GM12892 (cell line): Measurements from ENCODE around the gene EIF5A2.
"Not testable (repeated sequence)": the region's sequence is repeated elsewhere in the genome, so short reads cannot be mapped to it uniquely, and the experiment has no call there.

Experiments used
- DNase-seq: peaks from one replicate; pipeline ENCODE4 v3.0.0; 2011; ENCODE audit not compliant: insufficient read length
- FAIRE-seq: peaks from 2 replicates; lab custom pipeline; 2011; peaks lifted over from hg19 to GRCh38; lab: Jason Lieb, UNC
- POLR2A ChIP-seq: IDR thresholded peaks from 2 replicates; pipeline ENCODE4 v1.6.1; 2011; ENCODE audit warnings: low read depth, low read length, control low read depth
- POLR2AphosphoS5 ChIP-seq: IDR thresholded peaks from 2 replicates; pipeline ENCODE4 v1.6.1; 2011; ENCODE audit warnings: low read depth, low read length, control low read depth
- TAF1 ChIP-seq: IDR thresholded peaks from 2 replicates; pipeline ENCODE4 v1.6.1; 2011; ENCODE audit warnings: low read depth, mild to moderate bottlenecking, control low read depth, low read length, borderline replicate concordance

Gene EIF5A2

GRCh38 chr3:170914212-170914611 lies 5.8 kb upstream of the EIF5A2 start:
- FAIRE-seq (no peak), DNase-seq (no peak)
- TF ChIP-seq POLR2A (no peak), TAF1 (no peak), POLR2AphosphoS5 (no peak)

GRCh38 chr3:170911051-170911450 lies 2.6 kb upstream of the EIF5A2 start:
- TF ChIP-seq POLR2A (no peak), TAF1 (no peak), POLR2AphosphoS5 (no peak)
- no peak for FAIRE-seq
- no peak for DNase-seq

GRCh38 chr3:170910542-170910941 lies 2.1 kb upstream of the EIF5A2 start:
- DNase-seq (no peak), FAIRE-seq (no peak)
- TF ChIP-seq POLR2AphosphoS5 (no peak), POLR2A (no peak), TAF1 (no peak)

GRCh38 chr3:170909129-170909903 lies 879 bp upstream of the EIF5A2 start:
- DNase-seq (no peak), FAIRE-seq (no peak)
- no peak for TF ChIP-seq TAF1
- TF ChIP-seq POLR2AphosphoS5: no peak
- no peak for TF ChIP-seq POLR2A

- TF ChIP-seq POLR2AphosphoS5: no peak
- no peak for TF ChIP-seq POLR2A
- TF ChIP-seq TAF1: no peak
- DNase-seq: no peak
- FAIRE-seq: no peak
Measured at GRCh38 chr3:170907637-170908234, 701 bp downstream of the EIF5A2 start.

- DNase-seq: no peak
- no peak for FAIRE-seq
- no peak for TF ChIP-seq TAF1
- no peak for TF ChIP-seq POLR2AphosphoS5
- no peak for TF ChIP-seq POLR2A
Measured at GRCh38 chr3:170905862-170906261, 2.6 kb downstream of the EIF5A2 start.

GRCh38 chr3:170903123-170903522 lies 5.3 kb downstream of the EIF5A2 start:
- TF ChIP-seq POLR2AphosphoS5 (no peak), POLR2A (no peak), TAF1 (no peak)
- DNase-seq: no peak
- no peak for FAIRE-seq

GRCh38 chr3:170899455-170899854 lies 9.0 kb downstream of the EIF5A2 start:
- DNase-seq: no peak
- no peak for TF ChIP-seq TAF1
- no peak for TF ChIP-seq POLR2A
- no peak for TF ChIP-seq POLR2AphosphoS5
- no peak for FAIRE-seq

GRCh38 chr3:170897978-170898377 lies 10.5 kb downstream of the EIF5A2 start:
- FAIRE-seq (no peak), DNase-seq (no peak)
- TF ChIP-seq POLR2AphosphoS5 (no peak), POLR2A (no peak), TAF1 (no peak)

GRCh38 chr3:170897199-170897598 lies 11.2 kb downstream of the EIF5A2 start:
- not testable (repeated sequence) for FAIRE-seq

GRCh38 chr3:170896781-170897180 lies 11.7 kb downstream of the EIF5A2 start:
- TF ChIP-seq TAF1: no peak
- TF ChIP-seq POLR2AphosphoS5: no peak
- no peak for TF ChIP-seq POLR2A
- no peak for DNase-seq
- FAIRE-seq: no peak

More at GRCh38 chr3:170897199-170897598, 11.2 kb downstream of the EIF5A2 start:
- not testable (repeated sequence) for DNase-seq

GRCh38 chr3:170896333-170896732 lies 12.1 kb downstream of the EIF5A2 start:
- FAIRE-seq, DNase-seq: not testable (repeated sequence)

- DNase-seq (no peak), FAIRE-seq (no peak)
- TF ChIP-seq POLR2AphosphoS5 (no peak), POLR2A (no peak), TAF1 (no peak)
Measured at GRCh38 chr3:170893895-170894294, 14.5 kb downstream of the EIF5A2 start.
